NT2/D1 (cell line): ENCODE data around the gene CCDC83.

Experiments
- DNase-seq: peaks from one replicate; pipeline ENCODE4 v3.0.0-alpha.2; 2011; ENCODE audit warnings: low read depth, low spot score
- H3K27me3 ChIP-seq: 2 replicates; pipeline ENCODE4 v1.6.0; 2011; ENCODE audit warnings: mild to moderate bottlenecking; ENCODE audit not compliant: insufficient read length, insufficient read depth
- H3K36me3 ChIP-seq: 2 replicates; pipeline ENCODE4 v1.6.1; 2011; ENCODE audit warnings: mild to moderate bottlenecking, low read length, mixed read lengths; ENCODE audit not compliant: insufficient read depth, insufficient read length
- H3K4me1 ChIP-seq: 2 replicates; pipeline ENCODE4 v1.5.1; 2011; ENCODE audit not compliant: insufficient read depth, insufficient read length
- H3K4me3 ChIP-seq: 2 replicates; pipeline ENCODE4 v1.5.1; 2011; ENCODE audit warnings: low read depth; ENCODE audit not compliant: insufficient read length
- H3K9ac ChIP-seq: 2 replicates; pipeline ENCODE4 v1.6.0; 2011; ENCODE audit warnings: low read depth; ENCODE audit not compliant: insufficient read length
- H3K9me3 ChIP-seq: 2 replicates; pipeline ENCODE4 v1.5.1; 2011; ENCODE audit warnings: mild to moderate bottlenecking, low read length; ENCODE audit not compliant: insufficient read depth
- SUZ12 ChIP-seq: IDR thresholded peaks from 2 replicates; pipeline ENCODE4 v1.6.1; 2011; ENCODE audit not compliant: insufficient read length, insufficient read depth; ENCODE audit errors: extremely low read depth
- YY1 ChIP-seq: IDR thresholded peaks from 2 replicates; pipeline ENCODE4 v1.6.1; 2011; ENCODE audit not compliant: insufficient read length, insufficient read depth
- ZNF274 ChIP-seq: IDR thresholded peaks from 2 replicates; pipeline ENCODE4 v1.6.1; 2011; ENCODE audit warnings: mild to moderate bottlenecking, low read depth, low read length

CCDC83 gene

GRCh38 chr11:85825616-85826015, 29.6 kb upstream of the CCDC83 start:
- DNase-seq: no peak
- H3K4me3 ChIP-seq: no peak overlapping the region
- TF ChIP-seq YY1 (no peak), SUZ12 (no peak), ZNF274 (no peak)
- no peaks in the 10 kb centered on the region for H3K4me1 ChIP-seq
- no peaks in the 10 kb centered on the region for H3K9me3 ChIP-seq
- no peaks in the 10 kb centered on the region for H3K36me3 ChIP-seq
- H3K9ac ChIP-seq: no peak overlapping the region
- H3K27me3 ChIP-seq: no peaks in the 10 kb centered on the region

- H3K36me3 ChIP-seq: no peaks in the 10 kb centered on the region
- H3K4me1 ChIP-seq: no peaks in the 10 kb centered on the region
- no peak for DNase-seq
- TF ChIP-seq ZNF274: no peak
- no peak for TF ChIP-seq SUZ12
- no peak for TF ChIP-seq YY1
- no peak overlapping the region for H3K4me3 ChIP-seq
- H3K9ac ChIP-seq: no peak overlapping the region
- no peaks in the 10 kb centered on the region for H3K27me3 ChIP-seq
- H3K9me3 ChIP-seq: no peaks in the 10 kb centered on the region
Observed at GRCh38 chr11:85826116-85826855, 28.9 kb upstream of the CCDC83 start.

- H3K4me3 ChIP-seq: no peak overlapping the region
- no peaks in the 10 kb centered on the region for H3K27me3 ChIP-seq
- H3K9ac ChIP-seq: no peak overlapping the region
- H3K36me3 ChIP-seq: no peaks in the 10 kb centered on the region
- no peak for DNase-seq
- no peaks in the 10 kb centered on the region for H3K4me1 ChIP-seq
- TF ChIP-seq ZNF274 (no peak), YY1 (no peak), SUZ12 (no peak)
- no peaks in the 10 kb centered on the region for H3K9me3 ChIP-seq
Observed at GRCh38 chr11:85827748-85828639, 27.2 kb upstream of the CCDC83 start.

GRCh38 chr11:85828640-85828978, 26.6 kb upstream of the CCDC83 start:
- Histone ChIP-seq H3K9me3 (no peaks in the 10 kb centered on the region), H3K9ac (no peak overlapping the region), H3K27me3 (no peaks in the 10 kb centered on the region), H3K4me3 (no peak overlapping the region), H3K36me3 (no peaks in the 10 kb centered on the region), H3K4me1 (no peaks in the 10 kb centered on the region)
- DNase-seq: no peak
- TF ChIP-seq SUZ12 (no peak), ZNF274 (no peak), YY1 (no peak)

GRCh38 chr11:85829172-85829571, 26.0 kb upstream of the CCDC83 start:
- Histone ChIP-seq H3K27me3 (no peaks in the 10 kb centered on the region), H3K4me3 (no peak overlapping the region)

GRCh38 chr11:85831050-85831449, 24.1 kb upstream of the CCDC83 start:
- Histone ChIP-seq H3K36me3 (no peaks in the 10 kb centered on the region), H3K27me3 (no peaks in the 10 kb centered on the region), H3K9ac (no peak overlapping the region), H3K4me3 (no peak overlapping the region), H3K9me3 (peaks cover 10% of the 10 kb centered on the region; the same call in 1 of the 2 replicates), H3K4me1 (no peaks in the 10 kb centered on the region)
- TF ChIP-seq ZNF274: no peak
- TF ChIP-seq SUZ12: no peak
- no peak for TF ChIP-seq YY1
- no peak for DNase-seq

More at GRCh38 chr11:85829172-85829571, 26.0 kb upstream of the CCDC83 start:
- Histone ChIP-seq H3K9ac (no peak overlapping the region), H3K36me3 (no peaks in the 10 kb centered on the region), H3K9me3 (no peaks in the 10 kb centered on the region), H3K4me1 (no peaks in the 10 kb centered on the region)
- DNase-seq: no peak
- no peak for TF ChIP-seq ZNF274
- TF ChIP-seq YY1: no peak
- TF ChIP-seq SUZ12: no peak

GRCh38 chr11:85835263-85835662, 19.9 kb upstream of the CCDC83 start:
- no peak overlapping the region for H3K4me3 ChIP-seq
- H3K36me3 ChIP-seq: no peaks in the 10 kb centered on the region
- peaks cover 10% of the 10 kb centered on the region; the same call in 1 of the 2 replicates for H3K9me3 ChIP-seq
- TF ChIP-seq YY1: no peak
- TF ChIP-seq ZNF274: no peak
- no peak for TF ChIP-seq SUZ12
- no peaks in the 10 kb centered on the region for H3K4me1 ChIP-seq
- H3K27me3 ChIP-seq: no peaks in the 10 kb centered on the region
- no peak overlapping the region for H3K9ac ChIP-seq
- DNase-seq: no peak
